Stimulated activated CD8-positive, alpha-beta memory T cell treated with anti-CD3 and anti-CD28 coated beads, Interleukin-7, amount 100 ng/mL, for 4 hours (primary cell): ENCODE data around the gene G3BP2.

Source experiments
- DNase-seq, 2 donors: peaks; one replicate each; pipeline ENCODE4 v3.0.0-alpha.2; 2020; ENCODE audit warnings: low read depth in 2 of 2

Gene G3BP2

DNA sequence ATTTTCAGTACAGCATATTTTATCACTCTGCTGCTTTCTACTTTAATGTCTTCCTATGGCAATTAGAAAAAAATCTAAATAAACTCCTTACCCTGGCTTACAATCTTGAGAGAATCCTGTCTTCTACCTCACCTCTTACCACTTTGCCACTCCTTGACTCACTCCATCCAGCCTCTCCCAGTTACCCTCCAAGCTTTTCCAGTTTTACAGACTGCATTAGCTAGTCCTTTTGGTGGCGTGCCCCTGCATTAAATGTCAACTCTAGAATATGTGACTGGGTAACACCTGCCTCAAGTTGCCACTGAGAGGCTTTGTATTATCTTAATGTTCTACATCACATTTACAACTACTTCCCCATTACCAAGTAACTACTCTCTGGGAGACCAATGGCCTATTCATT, 35.4 kb downstream of the G3BP2 start:
- DNase-seq, result no peak

DNA sequence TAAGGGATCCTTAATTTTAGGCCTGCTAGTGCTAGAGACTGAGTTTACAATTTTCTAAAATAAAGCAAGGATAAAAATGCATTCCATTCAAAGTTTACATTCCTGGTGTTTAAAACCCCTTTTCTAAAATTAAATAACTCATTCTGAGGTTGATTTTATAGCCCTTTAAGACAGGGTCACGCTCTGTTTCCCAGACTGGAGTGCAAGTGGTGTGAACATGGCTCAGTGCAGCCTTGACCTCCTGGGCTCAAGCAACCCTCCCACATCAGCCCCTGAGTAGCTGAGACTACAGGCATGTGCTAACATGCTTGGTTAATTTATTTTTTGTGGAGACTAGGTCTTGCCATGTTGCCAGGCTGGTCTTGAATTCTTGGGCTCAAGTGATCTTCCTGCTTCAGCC, 36.0 kb downstream of the G3BP2 start:
- no peak for DNase-seq

DNA sequence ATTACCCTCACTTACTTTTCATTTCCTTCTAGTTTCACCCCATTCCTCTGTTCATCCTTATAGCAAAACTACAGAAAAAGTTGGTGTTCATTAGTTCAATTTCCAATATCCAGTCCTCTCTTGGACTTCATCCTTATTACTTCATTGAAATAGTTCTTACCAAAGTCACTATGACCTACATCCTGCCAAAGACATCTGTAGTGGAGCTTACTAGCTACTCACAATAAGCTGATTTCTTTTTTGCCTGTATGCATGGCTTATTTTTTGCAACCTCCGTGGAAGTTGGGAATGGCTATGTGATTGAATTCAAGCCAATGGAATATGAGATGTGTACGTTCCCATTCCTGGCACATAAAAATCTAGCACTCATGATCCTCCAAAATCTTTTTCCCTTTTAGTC, 38.3 kb downstream of the G3BP2 start:
- DNase-seq, result no peak

DNA sequence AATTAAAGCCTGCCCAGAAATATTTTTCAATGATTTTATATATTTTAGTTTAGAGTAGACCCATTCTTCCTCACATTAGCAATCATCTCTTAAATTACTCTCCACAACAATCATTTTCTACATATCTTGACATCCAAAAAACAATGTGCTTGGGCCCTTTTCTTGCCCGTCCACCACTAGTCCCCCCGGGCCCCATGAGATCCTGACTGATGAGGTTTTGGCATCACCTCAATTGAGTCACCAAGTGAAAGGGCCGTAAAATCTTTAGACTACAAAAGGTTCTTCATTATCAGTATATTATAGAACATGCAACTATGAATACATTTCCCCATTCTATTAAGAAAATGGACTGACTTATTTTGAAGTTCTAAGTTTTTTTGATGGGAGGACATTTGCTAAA, 38.9 kb downstream of the G3BP2 start:
- DNase-seq, result no peak

DNA sequence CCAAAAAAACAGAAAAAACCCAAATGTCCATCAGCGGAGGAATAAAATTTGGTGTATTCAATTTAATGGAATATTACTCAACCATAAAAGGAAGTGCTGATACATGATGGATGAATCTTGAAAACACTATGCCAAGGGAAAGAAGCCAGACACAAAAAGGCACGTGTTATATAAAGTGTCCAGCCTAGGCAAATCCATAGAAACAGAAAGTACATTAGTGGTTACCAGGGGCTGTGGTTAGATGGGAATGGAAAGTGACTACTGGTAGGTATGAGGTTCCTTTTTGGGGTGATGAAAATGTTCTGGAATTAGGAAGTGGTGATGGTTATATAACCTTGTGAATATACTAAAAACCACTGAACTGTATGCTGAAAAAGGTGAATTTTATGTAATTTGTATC, 39.4 kb downstream of the G3BP2 start:
- DNase-seq, result no peak

DNA sequence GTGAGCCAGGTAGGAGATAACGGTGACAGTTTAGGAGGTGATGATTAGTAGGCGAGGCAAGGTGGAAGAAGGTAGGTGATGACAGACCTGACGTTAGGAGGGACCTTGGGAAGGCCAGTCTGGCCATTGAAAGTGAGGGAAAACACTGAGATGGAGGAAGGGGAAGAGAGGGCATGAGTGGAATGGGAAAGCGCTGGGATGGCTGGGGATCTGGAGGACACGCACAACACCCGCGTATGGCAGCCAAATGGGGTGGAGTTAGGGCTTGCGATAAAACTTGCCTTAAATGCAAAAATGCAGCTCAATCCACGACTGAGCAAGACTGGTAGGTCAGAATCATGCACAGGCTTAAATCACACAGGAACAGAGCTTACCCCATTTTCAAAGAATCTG, 42.3 kb downstream of the G3BP2 start:
- DNase-seq, result no peak

DNA sequence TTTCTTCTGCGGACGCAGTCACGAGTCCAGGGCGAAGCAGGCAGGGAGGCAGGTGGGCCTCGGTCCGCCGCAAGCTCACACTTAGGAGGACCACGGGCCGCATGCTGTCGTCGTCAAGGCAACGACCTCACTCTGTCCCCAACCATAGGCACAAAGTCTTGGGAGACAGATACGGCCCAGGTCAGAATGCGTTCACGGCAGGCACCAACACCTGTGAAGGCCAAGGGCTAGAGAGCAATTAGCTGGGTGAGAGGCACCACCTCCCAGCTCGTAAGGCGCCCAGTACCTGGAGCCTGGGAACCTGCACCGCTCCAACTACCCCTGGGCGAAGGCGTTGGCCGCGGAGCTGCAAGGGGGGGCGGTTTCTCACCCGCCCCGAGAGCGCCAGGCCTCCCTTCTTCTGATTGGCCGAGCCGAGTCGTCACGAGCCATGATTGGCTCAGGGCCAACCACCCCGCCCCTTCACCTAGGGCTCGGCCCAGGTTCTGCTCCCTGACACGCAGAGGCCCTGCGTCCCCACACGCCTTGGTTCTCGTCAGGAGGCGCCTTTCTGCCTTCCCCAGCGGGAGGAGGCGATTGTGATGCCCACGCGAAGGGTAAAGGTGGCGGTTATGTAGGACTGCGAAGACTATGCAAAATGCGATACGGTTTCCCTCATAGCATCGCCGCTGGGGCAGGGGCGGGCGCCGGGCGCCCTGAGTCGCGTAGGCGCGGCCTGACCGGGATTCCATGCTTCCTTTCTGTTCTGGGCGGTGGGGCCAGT, 42.9 kb downstream of the G3BP2 start, which contains the start of gene CDKL2:
CDKL2 (minus strand) TSS at position 355 of the 763 bp plus-strand sequence. CDS start 4,540 bp downstream, outside the sequence.
- DNase-seq, result peak; percentile 81 to 86

DNA sequence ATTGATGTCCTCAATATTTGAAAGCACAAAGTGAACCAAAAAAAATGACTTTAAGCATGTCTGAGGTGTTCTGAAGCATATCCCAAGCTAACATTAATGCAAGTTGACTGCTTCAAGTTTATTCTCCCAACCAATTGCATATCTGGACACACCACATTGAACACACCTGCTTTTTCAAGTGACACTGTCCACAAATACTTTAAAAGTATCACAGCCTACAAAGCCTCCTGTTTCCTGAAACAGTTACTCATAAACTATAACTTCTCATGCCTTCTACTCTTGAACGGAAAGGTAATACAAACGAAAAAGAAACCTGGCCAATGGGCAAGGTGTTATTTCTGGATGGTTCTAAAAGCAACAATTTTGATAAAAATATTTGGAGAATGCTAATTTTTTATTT, 44.0 kb downstream of the G3BP2 start:
- DNase-seq, result no peak

DNA sequence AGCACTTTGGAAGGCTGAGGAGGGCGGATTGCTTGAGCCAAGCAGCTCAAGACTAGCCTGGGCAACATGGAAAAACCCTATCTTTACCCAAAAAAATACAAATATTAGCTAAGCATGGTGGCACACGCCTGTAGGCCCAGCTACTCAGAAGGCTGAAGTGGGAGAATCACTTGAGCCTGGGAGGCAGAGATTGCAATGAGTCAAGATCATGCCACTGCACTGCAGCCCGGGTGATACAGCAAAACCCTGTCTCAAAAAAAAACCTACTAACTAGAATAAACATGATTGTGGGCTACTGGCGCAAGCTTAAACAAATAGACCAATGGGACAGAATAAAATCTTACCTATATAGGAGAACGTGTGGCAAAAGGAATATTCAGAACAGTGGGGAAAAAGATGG, 50.2 kb downstream of the G3BP2 start:
- DNase-seq, result no peak

DNA sequence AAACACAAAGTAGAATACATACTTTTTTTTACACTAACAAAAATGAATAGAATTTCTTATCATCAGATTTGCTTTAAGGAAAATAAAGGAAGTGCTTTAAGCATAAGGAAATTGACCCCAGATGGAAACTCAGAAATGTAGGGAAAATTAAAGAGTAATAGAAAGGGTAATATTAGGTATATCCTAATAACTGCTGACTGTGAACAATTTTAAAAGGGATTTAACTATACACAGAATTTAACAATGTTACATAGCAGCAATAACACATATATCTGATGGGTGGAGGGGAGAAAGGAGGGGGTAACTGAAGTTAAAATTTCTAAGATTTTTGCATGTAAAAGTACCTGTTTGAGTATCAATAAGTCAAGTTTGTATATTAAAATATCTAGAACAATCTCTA, 51.5 kb downstream of the G3BP2 start:
- DNase-seq, result no peak

DNA sequence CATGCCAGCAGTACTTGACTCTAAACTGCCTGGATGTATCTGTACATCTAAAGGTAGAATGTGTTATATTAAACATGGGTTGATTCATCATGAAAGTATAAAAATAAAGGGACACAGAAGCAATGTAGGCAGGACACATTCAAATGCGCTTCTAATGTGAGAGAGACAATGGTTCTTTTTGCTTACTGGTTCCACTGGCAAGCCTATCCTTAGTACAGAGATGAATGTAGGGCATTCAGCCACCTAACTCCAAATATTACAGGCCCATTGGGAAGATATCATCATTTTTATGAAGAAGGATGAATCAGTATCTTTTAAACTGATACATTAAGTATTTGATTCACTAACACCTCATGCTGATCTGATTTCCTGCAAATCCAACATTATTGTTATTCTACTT, 60.9 kb downstream of the G3BP2 start:
- no peak for DNase-seq

DNA sequence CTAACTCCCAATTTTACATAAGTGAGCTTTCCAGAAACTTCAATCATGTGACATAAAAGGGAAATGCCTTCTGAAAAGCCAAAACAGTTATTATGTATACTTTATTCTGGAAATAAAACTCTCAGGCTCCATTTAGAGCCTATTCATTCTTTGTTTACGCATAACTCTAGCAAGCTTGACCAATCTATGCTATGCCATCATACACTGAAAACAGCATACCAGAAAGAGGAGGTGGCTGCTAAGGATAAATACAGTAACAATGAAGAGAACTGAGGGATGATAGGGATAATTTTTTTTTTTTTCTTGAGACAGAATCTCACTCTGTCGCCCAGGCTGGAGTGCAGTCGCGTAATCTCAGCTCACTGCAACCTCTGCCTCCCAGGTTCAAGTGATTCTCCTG, 67.3 kb downstream of the G3BP2 start:
- no peak for DNase-seq

DNA sequence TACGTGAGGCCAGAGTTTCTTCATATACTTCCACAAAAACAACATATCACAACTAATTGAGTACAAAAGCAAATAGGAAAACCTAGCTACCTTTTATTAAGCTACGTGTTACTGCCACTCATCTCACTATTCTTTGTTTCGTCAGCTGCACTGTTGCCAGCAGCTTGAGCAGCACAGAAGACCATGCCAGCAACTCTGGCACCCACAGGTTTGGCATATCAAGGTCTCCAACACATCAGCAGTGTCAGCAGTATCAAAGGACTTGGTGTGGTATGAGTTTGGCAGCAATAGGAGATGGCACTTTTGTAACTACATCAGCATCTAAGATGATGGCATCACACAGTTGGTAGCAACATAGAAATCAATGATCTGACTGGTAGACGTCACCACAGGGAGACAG, 73.6 kb downstream of the G3BP2 start:
- no peak for DNase-seq

DNA sequence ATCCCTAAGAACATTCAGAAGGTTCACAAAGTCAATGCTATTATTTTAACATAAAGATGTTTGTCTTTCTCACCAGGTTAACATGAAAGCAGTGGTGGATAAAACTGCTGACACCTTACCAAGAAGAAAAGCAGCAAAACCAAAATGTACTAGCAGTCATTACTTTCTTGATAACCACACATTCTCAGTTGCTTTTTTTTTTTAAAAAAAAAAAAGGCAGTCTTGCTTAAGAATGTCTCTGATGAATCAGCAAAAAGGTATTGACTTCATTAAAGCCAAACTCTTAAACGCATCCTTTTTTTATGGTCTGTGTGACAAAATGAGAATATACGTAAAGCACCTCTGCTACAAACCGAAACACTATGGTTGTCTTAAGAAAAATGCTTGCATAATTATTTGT, 74.8 kb downstream of the G3BP2 start:
- DNase-seq, result no peak

DNA sequence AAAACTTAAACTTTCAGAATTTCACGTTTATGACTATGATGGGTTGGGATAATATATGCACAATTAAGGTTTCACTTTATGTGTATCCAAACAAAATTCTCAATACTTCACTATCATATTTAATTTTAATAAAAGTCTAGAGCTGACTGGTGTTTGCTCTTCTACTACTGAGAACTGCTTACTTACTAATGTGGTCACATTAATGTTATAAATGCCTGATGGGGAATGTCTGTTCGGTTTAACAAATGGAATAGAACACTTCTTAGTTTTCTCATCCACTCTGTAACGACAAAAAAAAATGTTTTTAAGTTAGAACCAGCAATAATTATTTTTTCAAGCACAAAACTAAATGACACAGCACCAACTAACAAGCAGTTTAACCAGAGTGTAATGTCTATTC, 77.2 kb downstream of the G3BP2 start:
- DNase-seq, result no peak

DNA sequence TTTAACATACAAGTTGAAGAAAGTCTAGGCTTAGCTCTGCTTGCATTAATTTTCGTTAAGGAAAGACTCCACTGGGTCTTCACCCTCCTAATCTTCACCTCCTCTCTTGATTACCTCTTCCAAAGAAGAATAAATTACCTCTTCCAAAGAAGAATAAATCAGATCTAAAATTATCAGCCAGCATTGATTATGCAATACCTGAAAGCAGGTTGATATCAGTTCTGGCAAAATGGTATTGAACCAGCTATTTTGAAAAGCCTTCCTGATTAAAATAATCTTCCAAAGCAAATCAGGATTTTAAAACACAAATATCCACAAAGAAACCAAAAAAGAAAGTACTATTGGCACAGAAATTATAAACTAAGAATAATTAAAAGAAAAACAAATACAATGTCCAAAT, 79.8 kb downstream of the G3BP2 start:
- DNase-seq, result no peak
